Colonic mucosa (tissue), 4 donors: ENCODE results near the gene ARAP3. TPM values are rescaled to one million over a fixed set of nuclear protein-coding genes. Genes with fewer than 3 reads are reported as not detected.

ENCODE experiments used
- DNase-seq: peaks from one replicate; pipeline ENCODE4 v3.0.0-alpha.2; 2020
- H3K27ac ChIP-seq: fragments of 200-600 bp; one replicate; pipeline ENCODE4 v1.8.0; 2021
- H3K27me3 ChIP-seq: fragments of 200-600 bp; one replicate; pipeline ENCODE4 v1.8.0; 2021
- H3K36me3 ChIP-seq: fragments of 200-600 bp; one replicate; pipeline ENCODE4 v1.8.0; 2021
- H3K4me1 ChIP-seq: fragments of 200-600 bp; one replicate; pipeline ENCODE4 v1.8.0; 2021; ENCODE audit warnings: mild to moderate bottlenecking
- H3K4me3 ChIP-seq: fragments of 200-600 bp; one replicate; pipeline ENCODE4 v1.8.0; 2021
- H3K9ac ChIP-seq, 2 donors: one replicate each; pipeline ENCODE4 v1.7.0; 2013; ENCODE audit warnings: control low read depth in 2 of 2, low read depth in 2 of 2, low read length in 2 of 2
- H3K9me3 ChIP-seq: fragments of 200-600 bp; one replicate; pipeline ENCODE4 v1.8.0; 2021
- CTCF ChIP-seq: fragments of 200-600 bp; IDR thresholded peaks from one replicate; pipeline ENCODE4 v1.8.0; 2022; ENCODE audit warnings: antibody characterized with exemption, mild to moderate bottlenecking
- intact Hi-C: fragments of 100-400 bp; cut with DNase I; formaldehyde crosslinking; loops from one replicate; pipeline ENCODE4 v1.14.1; 2022
- total RNA-seq, 2 donors: library from RNA; stranded (reverse); fragmentation: NEBNext Ultra II Directional in 1 of 2; extraction: Animal tissue kit (Norgen Biotek cat#: 25700) in 1 of 2; gene quantifications; one replicate each; pipeline ENCODE4 v1.2.1, GENCODE V29; 2021
- donor health status: healthy.
- donor health status: DM: no; HTN: no; CAD: no.
- donor health status: DM: no; HTN: no; CAD: no.

Gene ARAP3
- total RNA-seq, 2 donors from 2014 or later = 5.1 to 15.4 TPM

GRCh38 chr5:141713616-141714309 lies 31.7 kb upstream of the ARAP3 start:
- DNase-seq = no peak
- Histone ChIP-seq H3K9ac (no peak overlapping the region), H3K36me3 (no peaks in the 10 kb centered on the region), H3K27me3 (no peaks in the 10 kb centered on the region), H3K9me3 (no peaks in the 10 kb centered on the region), H3K4me1 (no peaks in the 10 kb centered on the region), H3K4me3 (no peak overlapping the region), H3K27ac (no peak overlapping the region)
- TF ChIP-seq CTCF = no peak
- intact Hi-C loops = no loop called here

- no peak overlapping the region for H3K9ac ChIP-seq
- H3K27ac ChIP-seq = no peak overlapping the region
- H3K36me3 ChIP-seq = no peaks in the 10 kb centered on the region
- no peaks in the 10 kb centered on the region for H3K27me3 ChIP-seq
- no peaks in the 10 kb centered on the region for H3K9me3 ChIP-seq
- DNase-seq = no peak
- no peaks in the 10 kb centered on the region for H3K4me1 ChIP-seq
- H3K4me3 ChIP-seq = no peak overlapping the region
- TF ChIP-seq CTCF = no peak
- intact Hi-C loops = no loop called here
Measured at GRCh38 chr5:141711687-141712086, 29.7 kb upstream of the ARAP3 start.

GRCh38 chr5:141709699-141710267 lies 27.8 kb upstream of the ARAP3 start:
- H3K9me3 ChIP-seq = no peaks in the 10 kb centered on the region
- H3K4me3 ChIP-seq = no peak overlapping the region
- no peak overlapping the region for H3K27ac ChIP-seq
- no peaks in the 10 kb centered on the region for H3K4me1 ChIP-seq
- no peaks in the 10 kb centered on the region for H3K36me3 ChIP-seq
- DNase-seq = no peak
- no peak for TF ChIP-seq CTCF
- H3K27me3 ChIP-seq = no peaks in the 10 kb centered on the region
- H3K9ac ChIP-seq = no peak overlapping the region
- intact Hi-C loops = no loop called here

GRCh38 chr5:141708016-141708415 lies 26.0 kb upstream of the ARAP3 start:
- Histone ChIP-seq H3K27ac (no peak overlapping the region), H3K4me1 (peaks cover 7% of the 10 kb centered on the region), H3K4me3 (no peak overlapping the region), H3K9me3 (no peaks in the 10 kb centered on the region), H3K9ac (no peak overlapping the region), H3K36me3 (no peaks in the 10 kb centered on the region), H3K27me3 (no peaks in the 10 kb centered on the region)
- intact Hi-C loops = no loop called here
- no peak for TF ChIP-seq CTCF
- peak; percentile 63 for DNase-seq

- DNase-seq = no peak
- no peak for TF ChIP-seq CTCF
- Histone ChIP-seq H3K9ac (no peak overlapping the region), H3K27me3 (no peaks in the 10 kb centered on the region), H3K4me3 (no peak overlapping the region), H3K4me1 (peaks cover 7% of the 10 kb centered on the region), H3K9me3 (no peaks in the 10 kb centered on the region), H3K36me3 (no peaks in the 10 kb centered on the region), H3K27ac (no peak overlapping the region)
- intact Hi-C loops = no loop called here
Measured at GRCh38 chr5:141707510-141707909, 25.5 kb upstream of the ARAP3 start.
